Activated naive CD8-positive, alpha-beta T cell treated with anti-CD3 and anti-CD28 coated beads, Interleukin-2, amount 50 U/mL, for 16 hours (primary cell): Measurements from ENCODE around the gene FBXO42.
A peak's percentile ranks its signal among the peaks of the same experiment; 100 is the strongest.

Experiments
- DNase-seq: peaks from one replicate; pipeline ENCODE4 v3.0.0-alpha.2; 2020; ENCODE audit warnings: low read depth, low spot score

Gene FBXO42

DNA sequence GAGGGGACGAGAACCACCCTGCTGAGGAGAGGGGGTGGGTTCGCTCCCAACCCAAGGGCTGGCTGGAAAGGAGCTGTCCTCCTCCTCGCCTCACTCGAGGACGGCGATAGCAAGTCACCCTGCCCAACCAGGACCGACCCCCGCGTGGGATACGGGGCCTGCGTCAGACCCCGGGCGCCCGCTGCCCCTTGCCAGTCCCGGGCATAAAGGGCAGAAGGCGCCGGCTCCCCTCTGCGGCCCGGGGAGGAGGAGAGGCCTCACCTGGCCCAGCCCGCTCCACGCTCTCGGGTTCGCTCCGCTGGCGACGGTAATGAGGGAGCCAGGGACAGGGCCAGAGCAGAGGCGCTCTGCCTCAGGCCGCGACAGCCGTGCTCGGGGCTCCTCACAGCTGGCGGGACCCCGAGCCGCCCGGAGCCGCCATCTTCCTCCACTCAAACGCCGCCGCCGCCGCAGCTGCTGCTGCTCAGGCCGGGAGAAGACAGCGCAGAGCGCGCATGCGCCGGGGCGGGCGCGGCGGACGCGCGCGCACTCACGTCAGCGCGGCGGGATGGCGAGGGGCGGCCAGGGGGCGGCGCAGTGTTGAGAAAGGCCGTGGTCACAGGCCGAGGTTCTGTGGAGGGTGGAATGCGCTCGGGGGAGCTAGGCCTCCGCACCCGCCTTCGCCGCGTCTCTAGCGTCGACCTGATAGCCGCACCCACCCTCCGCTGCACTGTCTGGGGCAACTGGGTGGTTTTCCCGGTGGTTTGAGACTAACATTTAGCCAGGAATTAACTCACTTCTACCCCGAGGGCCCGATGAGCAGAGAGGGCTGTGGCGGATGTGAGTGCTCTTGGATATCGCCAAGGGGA lies at the start of gene FBXO42:
Gene FBXO42 (minus strand): TSS at position 487 of the 848 bp plus-strand sequence. CDS start 37,062 bp downstream, outside the sequence.
- DNase-seq: peak; percentile 75

DNA sequence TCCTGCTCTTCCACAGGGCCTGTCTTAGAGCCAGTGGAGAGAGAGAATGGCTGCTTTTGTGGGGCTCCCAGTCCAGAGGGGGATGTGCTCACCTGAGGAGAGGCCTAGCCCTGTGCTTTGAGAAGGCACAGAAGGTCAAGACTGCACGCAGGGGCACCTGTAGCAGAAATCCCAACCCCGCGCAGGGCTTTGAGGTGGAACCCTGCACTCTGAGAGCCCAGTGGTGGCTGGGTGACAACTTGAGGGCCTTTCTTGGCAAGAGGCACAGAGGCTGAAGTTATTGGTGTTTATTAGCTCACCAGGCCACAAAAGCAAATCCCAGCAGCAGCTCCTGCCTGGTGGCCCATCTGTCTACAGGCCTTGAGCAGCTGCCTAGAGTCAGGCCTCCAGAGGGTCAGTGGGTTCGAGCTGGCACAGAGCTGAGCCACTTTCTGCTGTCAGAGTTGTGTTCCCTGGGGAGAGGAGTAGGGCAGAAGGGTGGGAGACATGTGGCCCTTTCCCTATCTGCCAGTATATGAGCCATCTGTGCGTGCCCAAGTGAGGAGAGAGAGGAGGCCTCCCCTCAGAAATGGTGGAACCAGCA lies 46.2 kb upstream of the FBXO42 start:
- no peak for DNase-seq

DNA sequence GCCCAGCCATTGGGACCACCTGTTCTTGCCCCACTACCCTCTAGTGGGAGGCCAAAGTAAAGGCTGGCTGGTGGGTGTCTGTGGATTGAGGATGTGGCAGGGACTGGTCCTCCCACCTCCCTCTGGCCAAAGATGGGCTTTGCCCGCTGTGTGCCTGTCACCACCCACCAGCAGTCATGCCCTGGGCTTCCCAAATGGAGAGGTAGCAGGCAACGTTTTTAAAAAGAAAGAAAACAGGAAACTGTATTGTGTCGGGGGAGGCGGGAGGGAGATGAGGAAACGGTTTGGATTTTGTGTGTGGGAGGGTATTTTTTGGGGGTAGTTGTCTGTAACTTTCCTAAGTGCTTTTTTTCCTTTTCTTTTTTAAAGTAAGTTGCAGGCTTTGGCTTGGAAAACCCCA lies 44.8 kb upstream of the FBXO42 start:
- DNase-seq: no peak

DNA sequence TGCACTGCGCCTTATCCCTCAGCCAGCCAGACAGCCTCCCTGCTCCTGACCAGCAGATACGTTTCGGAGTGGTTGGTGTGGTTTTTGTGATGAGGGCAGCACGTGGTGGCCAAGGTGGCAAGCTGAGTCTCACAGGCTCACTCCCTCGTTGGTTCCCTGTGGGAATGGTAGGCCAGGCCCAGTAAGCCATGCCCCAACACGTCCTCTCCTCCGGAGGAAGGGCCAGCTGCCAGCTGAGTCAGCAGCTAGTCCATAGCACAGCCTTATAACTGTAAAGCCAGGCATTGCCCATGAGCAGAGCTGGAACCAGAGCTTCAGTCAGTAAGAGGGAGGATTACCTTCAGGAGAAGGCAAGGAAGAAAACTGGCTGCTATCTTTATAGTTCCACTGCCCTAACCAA lies 44.3 kb upstream of the FBXO42 start:
- no peak for DNase-seq

DNA sequence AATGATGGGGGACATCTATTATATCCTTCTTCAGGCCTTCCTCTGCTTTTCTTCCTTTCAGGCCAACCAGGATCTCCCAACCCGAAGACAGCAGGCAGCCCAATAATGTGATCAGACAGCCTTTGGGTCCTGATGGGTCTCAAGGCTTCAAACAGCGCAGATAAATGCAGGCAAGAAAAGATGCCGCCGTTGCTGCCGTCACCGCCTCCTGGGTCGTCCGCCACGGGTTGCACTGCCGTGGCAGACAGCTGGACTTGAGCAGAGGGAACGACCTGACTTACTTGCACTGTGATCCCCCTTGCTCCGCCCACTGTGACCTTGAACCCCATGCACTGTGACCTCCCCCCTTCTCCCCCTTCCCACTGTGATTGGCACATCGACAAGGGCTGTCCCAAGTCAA lies 42.7 kb upstream of the FBXO42 start:
- no peak for DNase-seq

DNA sequence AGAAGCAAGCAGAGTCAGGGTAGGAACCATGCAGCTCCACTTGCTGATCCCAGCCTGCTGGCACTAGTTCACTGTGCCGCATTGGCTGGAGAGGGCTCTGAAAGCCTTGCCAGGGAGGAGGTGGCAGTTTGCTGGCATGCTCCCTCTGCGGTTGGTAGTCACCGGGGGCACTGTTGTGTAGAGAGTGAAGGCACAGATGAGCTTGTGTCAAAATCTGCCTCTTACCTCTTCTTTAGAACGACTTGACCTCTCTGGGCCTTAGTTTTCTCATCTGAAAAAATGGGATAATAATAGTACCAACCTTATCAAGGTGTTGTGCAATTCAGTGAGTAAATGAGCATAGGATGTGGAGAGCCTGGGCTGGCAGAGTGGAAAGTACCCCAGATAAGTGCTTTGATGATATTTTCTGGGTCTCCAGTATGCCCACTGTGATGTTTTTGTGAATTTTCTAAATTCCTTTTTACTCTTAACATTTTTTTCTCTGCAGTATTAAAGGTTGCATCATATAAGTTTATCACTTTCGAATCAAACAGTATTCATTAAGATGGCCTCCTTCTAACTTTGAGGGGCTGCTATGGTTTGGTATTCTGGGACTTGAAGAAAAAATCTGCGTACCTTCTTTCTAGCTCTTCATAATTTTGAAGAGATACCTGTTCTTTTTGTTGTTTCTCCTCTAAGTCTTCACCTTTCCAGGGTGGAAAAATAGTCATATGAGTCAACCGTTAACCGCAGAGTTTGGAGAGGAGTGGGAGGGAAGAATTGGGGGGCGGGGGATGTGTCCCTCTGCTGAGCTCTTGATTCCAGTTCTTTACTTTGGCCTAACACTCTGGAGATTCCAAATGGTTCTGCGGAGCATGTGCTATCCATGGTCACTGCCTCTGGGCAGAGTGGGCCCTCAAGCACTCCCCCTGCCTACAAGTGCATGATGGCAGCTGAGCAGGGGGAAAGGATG lies 41.6 kb upstream of the FBXO42 start:
- no peak for DNase-seq

DNA sequence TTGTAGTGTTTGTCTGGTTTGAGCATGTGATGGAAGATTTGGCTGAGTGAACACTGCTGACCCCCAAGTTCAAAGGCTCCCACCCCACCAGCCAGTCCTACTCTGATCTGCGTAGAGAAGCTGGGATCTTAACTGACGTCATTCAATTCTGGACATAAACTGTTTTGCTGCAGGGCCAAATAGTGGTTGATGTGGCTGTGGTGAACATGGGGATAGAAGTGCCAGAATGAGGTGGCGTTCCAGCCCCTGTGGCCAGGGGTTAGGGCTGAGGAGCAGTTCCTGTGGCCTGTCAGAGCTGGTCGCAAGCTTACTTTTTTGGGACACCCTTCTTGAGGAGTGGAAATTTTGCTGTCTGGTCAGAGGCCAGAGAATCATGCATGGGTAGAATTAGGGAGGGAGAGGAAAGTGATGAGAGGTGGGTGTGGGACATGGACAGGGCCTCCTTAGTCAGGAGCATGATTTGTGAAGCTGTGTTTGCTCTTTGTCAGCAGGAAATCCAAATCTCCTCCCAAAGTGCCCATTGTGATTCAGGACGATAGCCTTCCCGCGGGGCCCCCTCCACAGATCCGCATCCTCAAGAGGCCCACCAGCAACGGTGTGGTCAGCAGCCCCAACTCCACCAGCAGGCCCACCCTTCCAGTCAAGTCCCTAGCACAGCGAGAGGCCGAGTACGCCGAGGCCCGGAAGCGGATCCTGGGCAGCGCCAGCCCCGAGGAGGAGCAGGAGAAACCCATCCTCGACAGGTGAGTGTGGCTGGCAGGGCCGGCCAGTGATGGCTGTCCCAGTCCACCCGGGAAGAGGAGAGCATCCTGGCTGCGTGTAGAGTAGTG lies 40.7 kb upstream of the FBXO42 start:
- DNase-seq: no peak

DNA sequence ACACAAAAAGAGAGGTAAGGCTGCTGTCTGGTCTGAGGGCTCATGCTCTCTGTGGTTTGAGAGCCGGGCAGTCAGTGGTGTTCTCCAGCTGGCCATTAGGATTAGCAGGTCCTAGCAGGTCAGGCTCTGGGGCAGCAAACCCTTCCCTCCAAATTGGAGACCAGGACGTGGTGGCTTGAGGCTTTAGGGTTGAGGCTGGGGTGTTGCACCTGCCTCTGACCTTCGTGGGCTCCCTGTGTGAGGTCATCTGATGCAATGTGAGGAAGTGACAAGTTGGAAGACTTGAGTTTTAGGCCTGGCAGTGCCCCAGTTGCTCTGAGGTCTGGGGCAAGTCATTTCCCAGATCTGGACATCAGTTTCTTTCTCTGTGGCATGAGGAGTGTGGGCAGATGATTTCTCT lies 39.1 kb upstream of the FBXO42 start:
- no peak for DNase-seq

DNA sequence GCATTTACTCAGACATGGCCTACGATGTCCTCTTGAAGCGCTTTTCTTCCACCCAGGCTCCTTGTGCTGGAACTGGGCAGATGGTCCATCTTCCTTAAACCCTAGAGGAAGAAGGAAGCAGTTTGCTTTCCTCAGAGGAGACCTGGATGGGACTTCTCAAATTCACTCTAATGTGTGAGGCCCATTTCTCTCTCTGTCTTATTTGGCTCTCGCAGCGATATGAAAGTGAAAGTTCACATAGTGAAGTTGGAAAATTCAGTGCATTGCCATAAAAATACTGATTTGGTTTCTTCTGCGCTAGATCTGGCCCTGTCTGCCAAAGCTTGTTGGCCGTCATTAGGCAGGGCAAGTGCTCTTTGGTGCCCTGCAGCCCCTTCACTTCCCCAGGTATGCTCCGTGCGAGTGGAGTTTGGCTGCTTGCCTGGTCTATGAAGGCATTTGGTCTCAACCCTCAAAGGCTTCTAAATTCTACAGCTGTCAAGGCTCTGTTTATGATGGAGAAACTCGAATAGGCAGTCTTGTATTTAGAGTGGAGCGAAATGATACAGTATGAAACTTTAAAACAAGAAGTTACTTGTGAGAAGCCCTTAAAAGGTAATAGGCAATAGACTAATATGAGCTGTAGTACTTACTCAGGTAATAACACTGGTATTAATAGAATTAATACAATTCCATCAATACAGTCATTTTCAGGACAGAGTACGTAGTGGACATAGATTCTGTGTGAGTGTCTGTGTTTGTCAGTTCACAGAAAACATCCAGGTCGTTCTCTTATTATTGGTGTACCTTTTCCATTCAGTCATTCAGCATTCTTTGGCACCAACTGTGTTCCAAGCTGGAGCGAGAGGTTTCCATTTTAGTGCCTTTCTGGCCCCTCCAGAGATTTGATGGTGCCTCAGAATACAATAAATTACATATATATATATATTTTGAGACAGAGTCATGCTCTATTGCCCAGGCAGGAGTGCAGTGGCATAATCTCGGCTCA lies 35.2 kb upstream of the FBXO42 start:
- DNase-seq: no peak

DNA sequence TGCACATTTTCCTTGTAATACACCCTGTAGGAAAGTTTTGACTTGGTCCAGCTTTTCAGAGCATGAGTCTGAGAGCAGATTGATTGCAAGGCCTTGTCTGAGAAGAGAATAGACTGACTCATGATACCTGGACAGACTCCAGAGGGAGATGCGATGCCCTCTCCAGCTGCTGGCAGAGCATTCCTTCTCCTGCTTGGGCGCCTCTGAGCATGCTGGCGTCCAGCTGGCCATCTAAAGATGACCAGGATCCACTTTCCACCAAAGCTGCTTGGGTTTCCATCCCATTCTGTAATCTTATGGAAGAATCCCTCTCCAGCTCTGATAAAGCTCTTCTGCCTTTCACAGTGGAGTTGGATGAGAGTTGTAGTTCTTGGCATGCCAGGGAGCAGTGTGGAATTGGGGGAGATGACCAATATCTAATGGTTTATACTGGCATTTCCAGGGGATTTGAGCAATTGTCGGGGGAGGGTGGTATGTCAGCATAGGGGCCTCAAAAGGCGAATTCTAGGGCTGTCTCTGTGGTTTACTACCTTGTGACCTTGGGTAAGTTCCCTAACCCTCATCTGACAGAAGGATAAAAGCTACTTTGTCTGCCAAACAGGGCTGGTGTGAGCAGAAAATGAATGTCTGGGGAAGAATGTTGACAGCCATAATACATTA lies 34.3 kb upstream of the FBXO42 start:
- no peak for DNase-seq

DNA sequence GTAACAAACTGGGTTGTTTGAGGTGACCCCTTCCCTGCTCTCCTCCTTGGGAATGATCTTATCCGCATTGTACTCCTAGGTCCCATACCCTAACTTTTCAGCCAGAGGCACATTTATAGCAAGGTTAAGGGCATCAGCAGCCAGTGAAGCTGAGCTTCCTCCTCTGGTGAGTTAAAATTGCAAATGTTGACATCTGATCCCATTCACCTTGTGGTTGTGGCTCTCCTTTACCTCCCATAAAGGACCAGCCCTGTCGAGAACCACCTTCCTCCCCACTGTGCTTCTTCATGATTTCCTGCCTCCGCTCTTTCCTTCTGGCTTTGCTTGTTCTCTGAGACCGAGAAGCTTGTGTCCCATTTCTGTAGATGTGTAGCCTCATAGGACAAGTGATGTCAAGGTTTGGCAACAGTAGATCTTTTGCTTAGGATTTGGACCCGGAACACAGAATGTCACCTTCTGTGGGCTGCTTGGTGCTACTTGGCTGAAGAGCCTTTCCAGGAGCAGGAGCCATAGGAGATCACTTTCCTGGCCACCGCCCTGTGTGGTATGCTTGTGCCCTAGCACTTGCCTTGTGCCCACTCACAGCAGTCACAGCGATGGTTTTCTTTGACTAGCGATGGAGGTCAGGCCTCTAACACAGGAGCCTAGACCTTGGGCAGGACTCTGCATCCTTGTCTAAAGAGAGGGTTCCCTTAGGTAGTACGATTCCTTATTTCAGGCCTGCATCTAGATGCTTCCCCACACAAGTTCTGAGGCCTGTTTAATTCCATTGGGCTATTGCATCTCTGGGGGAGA lies 33.6 kb upstream of the FBXO42 start:
- no peak for DNase-seq

DNA sequence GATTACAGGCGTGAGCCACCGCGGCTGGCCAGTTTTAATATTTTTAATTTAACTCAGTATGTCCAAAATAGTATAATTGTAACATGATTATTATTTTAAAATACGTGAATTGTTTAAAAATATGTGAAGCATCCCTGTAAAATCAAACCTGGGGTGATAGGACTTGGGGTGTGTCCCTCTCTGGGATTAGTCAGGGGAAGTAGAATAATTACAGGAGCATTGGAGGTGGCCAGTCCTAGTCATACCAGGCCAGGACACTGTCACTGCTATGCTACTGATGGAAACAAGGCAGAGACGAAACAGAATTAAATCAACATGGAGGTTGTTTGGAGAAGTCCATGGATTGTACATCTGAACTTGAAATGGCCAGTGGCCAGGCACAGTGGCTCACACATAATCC lies 31.6 kb upstream of the FBXO42 start:
- no peak for DNase-seq

DNA sequence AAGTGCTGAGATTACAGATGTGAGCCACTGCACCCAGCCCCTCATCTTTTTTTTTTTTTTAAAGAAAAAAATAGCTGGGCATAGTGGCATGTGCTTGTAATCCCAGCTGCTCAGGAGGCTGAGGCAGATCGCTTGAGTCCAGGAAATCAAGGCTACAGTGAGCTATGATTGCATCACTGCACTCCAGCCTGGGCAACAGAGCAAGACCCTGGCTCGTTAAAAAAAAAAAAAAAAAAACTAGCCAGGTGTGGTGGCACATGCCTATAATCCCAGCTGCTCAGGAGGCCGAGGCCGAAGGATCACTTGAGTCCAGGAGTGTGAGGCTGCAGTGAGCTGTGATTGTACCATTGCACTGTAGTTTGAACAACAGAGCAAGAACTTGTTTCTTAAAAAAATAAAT lies 28.6 kb upstream of the FBXO42 start:
- no peak for DNase-seq

DNA sequence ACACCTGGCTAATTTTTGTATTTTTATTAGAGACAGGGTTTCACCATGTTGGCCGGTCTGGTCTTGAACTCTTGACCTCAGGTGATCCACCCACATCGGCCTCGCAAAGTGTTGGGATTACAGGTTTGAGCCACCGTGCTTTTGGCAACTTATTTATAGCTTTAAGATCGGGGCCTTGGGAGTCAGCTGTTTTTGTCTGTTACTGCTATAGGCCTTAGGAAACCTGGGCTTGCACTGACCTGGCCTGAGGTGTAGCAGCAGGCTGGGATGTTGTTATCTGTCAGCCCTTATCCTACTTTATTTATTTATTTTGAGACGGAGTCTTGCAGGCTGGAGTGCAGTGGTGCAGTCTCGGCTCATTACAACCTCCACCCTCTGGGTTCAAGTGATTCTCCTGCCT lies 26.2 kb upstream of the FBXO42 start:
- DNase-seq: no peak

DNA sequence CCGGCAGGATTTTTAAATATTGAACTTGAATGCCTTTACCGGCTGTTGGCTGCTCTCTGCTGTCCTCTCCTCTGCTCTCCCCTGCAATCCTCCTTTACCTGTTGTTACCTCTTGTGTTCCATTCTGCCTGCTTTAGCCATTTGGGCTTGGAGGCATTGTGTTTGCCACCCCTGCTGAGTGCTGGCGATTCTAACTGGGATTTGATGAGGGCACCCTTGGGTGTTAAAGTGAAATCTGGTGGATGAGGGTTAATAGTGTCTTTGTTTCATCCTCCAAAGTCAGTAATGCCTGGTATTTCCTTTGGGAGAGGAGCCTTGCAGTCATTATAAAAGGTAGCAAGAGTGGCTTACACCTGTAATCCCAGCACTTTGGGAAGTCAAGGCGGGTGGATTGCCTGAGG lies 24.7 kb upstream of the FBXO42 start:
- no peak for DNase-seq

DNA sequence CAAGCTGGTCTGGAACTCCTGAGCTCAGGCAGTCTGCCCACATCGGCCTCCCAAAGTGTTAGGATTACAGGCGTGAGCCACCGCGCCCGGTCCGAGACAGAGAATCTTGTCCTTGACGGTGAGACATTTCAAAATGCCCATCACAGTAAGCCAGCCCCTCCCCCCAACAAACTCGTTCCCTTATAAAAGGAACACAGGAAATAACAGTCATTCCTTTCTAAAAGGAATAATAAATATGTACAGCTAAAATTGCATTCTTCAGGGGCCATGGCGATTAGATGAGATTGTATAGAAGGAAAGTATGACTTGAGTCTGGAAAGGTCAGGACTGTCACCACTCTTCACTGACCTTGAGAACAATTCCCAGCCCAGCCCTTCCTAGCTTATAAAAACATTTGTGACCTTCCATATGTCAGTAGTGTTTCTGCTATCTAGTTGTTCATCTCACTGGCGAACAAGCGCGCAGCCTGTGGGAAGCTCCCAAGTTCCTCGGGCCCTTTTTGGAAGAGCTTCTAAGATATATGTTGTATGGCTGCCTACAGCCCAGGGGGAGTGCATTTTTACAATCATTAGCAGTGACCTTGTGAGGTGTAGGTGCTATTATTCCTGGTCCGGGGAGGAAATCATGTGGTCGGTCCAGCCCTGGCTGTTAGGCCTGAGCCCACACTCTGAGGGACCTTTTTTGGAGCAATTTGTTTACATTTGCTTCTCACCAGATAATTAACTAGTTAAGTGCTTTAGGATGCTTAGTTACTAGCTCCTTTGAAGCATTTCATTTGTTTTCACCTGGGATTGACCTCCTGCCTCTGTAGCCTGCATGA lies 23.5 kb upstream of the FBXO42 start:
- DNase-seq: no peak

DNA sequence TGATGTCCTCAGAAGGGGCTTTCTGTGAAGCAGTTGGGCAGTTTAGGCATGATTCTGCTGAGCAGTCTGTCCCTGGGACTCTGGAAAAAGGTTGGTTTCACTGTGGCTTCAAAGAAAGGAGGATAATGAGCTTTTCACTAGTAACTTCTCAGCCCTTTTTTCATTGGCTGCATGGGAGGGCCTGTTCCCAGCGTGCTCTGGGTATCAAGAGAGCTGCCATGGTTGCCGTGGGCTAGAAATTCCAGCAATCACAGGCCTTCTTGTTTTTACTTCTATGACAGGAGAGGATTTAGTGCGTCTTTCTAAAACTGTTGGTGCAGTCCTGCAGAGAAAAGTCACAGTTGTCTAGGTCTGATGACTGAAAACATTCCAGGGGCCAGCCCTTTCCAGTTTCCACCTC lies 22.0 kb upstream of the FBXO42 start:
- no peak for DNase-seq
